Esophagus squamous epithelium (tissue), 4 donors: Measurements from ENCODE around the gene FUBP1.

Experiments
- POLR2A ChIP-seq, 4 donors: fragments of 450-650 bp; IDR thresholded peaks; one replicate each; pipeline ENCODE4 v1.6.1; 2017; ENCODE audit warnings: antibody characterized with exemption in 4 of 4, mild to moderate bottlenecking in 4 of 4, moderate library complexity in 3 of 4
- TF ChIP-seq, protein P1 (sequence below), 6 experiments: fragments of 450-650 bp in 4 of 6; fragments of 200-600 bp in 2 of 6; sonication (generic) in 2 of 6; IDR thresholded peaks; one replicate each; pipeline ENCODE4 v1.5.1; 2016 to 2019; ENCODE audit warnings: antibody characterized with exemption in 6 of 6, mild to moderate bottlenecking in 4 of 6, moderate library complexity in 4 of 6

DNA sequence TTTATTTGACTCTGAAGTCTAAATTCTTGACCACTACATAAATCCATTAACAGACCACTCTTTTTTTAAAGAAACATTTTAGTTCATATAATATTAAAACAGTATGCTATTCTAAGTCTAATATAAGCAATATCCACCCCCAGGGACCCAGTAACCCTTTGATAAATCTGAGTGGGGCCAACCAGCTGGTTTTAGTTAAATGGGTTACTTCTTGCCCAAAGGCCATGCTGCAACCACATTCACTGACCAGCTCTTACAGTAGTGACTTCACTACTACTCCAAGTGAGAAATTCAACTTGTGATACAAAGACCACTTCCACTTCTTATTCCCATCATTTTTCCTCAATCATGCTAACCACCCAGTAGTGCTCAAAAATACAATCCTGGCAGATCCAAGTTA is 20.5 kb downstream of the FUBP1 start:
- TF ChIP-seq, protein P1, sequence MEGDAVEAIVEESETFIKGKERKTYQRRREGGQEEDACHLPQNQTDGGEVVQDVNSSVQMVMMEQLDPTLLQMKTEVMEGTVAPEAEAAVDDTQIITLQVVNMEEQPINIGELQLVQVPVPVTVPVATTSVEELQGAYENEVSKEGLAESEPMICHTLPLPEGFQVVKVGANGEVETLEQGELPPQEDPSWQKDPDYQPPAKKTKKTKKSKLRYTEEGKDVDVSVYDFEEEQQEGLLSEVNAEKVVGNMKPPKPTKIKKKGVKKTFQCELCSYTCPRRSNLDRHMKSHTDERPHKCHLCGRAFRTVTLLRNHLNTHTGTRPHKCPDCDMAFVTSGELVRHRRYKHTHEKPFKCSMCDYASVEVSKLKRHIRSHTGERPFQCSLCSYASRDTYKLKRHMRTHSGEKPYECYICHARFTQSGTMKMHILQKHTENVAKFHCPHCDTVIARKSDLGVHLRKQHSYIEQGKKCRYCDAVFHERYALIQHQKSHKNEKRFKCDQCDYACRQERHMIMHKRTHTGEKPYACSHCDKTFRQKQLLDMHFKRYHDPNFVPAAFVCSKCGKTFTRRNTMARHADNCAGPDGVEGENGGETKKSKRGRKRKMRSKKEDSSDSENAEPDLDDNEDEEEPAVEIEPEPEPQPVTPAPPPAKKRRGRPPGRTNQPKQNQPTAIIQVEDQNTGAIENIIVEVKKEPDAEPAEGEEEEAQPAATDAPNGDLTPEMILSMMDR (IDR thresholded peaks at IDR 0.05), result no peak
- TF ChIP-seq POLR2A (IDR thresholded peaks at IDR 0.05), result no peak
